GM12873 (cell line): ENCODE results near the gene PXMP4.

Experiments used
- TF ChIP-seq, protein P1 (sequence below): IDR thresholded peaks from 2 replicates; pipeline ENCODE4 v1.5.1; 2012; ENCODE audit warnings: low read depth, mild to moderate bottlenecking, moderate library complexity, low read length, control low read depth; ENCODE audit not compliant: insufficient read depth; ENCODE audit errors: missing control alignments

Gene PXMP4

GRCh38 chr20:33701629-33702450 is 18.3 kb downstream of the PXMP4 start:
- TF ChIP-seq, protein P1, sequence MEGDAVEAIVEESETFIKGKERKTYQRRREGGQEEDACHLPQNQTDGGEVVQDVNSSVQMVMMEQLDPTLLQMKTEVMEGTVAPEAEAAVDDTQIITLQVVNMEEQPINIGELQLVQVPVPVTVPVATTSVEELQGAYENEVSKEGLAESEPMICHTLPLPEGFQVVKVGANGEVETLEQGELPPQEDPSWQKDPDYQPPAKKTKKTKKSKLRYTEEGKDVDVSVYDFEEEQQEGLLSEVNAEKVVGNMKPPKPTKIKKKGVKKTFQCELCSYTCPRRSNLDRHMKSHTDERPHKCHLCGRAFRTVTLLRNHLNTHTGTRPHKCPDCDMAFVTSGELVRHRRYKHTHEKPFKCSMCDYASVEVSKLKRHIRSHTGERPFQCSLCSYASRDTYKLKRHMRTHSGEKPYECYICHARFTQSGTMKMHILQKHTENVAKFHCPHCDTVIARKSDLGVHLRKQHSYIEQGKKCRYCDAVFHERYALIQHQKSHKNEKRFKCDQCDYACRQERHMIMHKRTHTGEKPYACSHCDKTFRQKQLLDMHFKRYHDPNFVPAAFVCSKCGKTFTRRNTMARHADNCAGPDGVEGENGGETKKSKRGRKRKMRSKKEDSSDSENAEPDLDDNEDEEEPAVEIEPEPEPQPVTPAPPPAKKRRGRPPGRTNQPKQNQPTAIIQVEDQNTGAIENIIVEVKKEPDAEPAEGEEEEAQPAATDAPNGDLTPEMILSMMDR = no peak

- TF ChIP-seq, protein P1 = no peak
Observed at GRCh38 chr20:33697129-33697528, 23.0 kb downstream of the PXMP4 start.

- TF ChIP-seq, protein P1 = no peak
Observed at GRCh38 chr20:33696448-33696847, 23.7 kb downstream of the PXMP4 start.

DNA sequence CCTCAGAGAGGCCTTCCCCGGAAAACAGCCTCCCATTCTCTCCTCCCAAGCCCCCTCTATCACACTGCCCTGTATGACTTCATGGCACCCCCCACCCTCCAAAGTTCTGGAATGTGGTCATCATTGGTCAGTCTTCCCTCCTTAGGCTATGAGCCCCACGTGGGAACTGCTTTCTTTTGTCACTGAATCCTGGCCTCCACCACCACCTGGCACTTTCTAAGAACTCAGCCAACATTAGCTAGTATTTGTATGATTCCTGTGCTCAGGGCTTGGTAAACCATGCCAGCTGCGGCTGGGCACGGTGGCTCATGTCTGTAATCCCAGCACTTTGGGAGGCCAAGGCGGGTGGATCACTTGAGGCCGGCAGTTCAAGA is 25.5 kb downstream of the PXMP4 start:
- TF ChIP-seq, protein P1 = no peak

DNA sequence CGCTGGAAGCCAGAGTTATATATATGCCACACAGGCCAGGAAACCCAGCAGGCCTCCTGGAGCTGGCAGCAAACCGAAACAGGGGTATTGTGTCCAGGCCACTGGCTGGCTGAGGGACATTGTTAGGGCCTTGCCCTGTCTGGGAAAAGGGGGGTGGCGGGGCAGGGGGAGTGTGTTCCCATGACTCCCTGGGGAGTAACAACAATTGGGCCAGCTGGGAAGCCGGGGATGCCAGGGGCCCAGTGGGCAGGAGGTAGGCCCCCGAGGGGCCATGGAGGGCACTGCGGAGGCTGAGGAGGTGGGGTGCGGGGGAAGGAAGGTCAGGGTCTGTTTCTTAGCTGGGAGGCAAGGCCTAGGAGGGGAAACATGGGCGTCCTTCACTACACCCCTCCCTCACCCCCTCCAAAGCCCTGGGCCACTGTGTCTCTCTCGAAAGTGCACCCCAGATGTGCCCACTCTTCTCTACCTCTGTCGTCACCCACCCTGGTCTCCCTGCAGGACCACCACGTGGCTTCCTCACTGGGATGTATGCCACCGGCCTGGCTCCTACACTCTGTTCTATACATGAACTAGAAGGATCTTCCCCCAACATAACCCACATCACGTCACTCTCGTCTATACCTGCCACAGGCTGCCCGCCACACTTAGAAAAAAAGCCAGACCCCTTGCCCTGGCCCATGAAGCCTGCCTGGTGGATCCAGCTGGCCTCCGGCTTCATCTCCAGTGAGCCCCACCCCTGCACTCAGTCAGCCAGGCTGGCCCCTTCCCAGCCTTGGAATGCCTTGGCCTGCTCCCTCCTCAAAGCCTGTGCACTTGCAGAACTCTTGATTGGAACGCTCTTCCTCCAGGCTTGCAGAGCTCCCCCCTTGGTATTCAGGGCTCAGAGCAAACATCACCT is 26.1 kb downstream of the PXMP4 start:
- TF ChIP-seq, protein P1 = no peak

DNA sequence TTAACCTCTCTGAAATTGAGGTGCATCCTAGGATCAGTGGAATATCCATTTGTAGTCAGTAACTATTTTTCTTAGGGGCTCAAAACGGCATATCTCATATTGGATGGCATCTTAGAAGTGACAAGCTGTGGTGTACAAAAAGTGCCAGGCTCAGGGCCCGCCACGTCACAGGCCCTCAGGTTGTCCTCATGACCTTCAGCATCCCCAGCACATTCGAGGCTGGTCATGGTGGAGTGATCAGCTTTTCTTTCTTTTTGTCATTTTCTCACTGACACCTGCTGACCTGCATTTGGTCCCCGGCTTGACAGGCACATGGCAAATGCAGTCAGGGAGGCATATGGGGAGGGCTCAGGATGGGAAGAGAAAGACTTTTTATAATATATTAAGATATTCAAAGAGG is 26.8 kb downstream of the PXMP4 start:
- TF ChIP-seq, protein P1 = no peak

DNA sequence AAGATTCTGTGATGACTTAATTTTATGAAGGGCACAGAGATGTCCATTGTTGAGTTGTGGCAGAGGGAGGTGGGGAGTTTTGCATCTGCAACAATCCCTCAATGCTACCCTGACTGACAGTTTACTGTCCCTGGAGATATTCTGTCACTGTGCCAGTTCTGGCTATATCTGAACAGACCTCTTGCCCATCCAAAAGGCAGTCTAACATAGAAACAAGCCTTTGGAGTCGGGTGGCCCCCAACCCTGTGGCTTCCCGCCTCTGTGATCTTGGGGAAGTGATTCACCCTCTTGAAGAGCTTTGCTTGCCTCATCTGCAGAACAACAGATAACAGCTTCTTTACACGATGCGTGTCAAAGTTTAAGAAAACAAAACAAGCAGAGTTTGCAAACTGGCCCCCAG is 30.1 kb downstream of the PXMP4 start:
- TF ChIP-seq, protein P1 = no peak
